HCT116 (cell line): ENCODE measurements around the gene HOXD10.

Experiments used
- EZH2 ChIP-seq: fragments of 200-600 bp; sonication (generic); IDR thresholded peaks from 2 replicates; pipeline ENCODE4 v1.6.1; 2017; ENCODE audit warnings: antibody characterized with exemption, mixed run types
- JUND ChIP-seq: IDR thresholded peaks from 2 replicates; pipeline ENCODE4 v1.6.1; 2012
- MAX ChIP-seq: IDR thresholded peaks from 2 replicates; pipeline ENCODE4 v1.6.1; 2012
- POLR2A ChIP-seq: IDR thresholded peaks from 2 replicates; pipeline ENCODE4 v1.7.0; 2011; ENCODE audit warnings: borderline replicate concordance; ENCODE audit not compliant: insufficient read depth, insufficient read length; ENCODE audit errors: extremely low read depth
- SIN3A ChIP-seq: IDR thresholded peaks from 2 replicates; pipeline ENCODE4 v1.6.1; 2012; ENCODE audit warnings: low read depth
- SRF ChIP-seq: IDR thresholded peaks from 2 replicates; pipeline ENCODE4 v1.6.1; 2012; ENCODE audit warnings: low read depth
- YY1 ChIP-seq: IDR thresholded peaks from 2 replicates; pipeline ENCODE4 v1.6.1; 2011; ENCODE audit warnings: low read length, low read depth, moderate library complexity, mild to moderate bottlenecking; ENCODE audit not compliant: insufficient replicate concordance; ENCODE audit errors: extremely low read depth
- ZFX ChIP-seq: fragments of 450-650 bp; IDR thresholded peaks from 2 replicates; pipeline ENCODE4 v1.6.1; 2017
- TF ChIP-seq, protein P1 (sequence below), 3 experiments: fragments of 200-600 bp in 1 of 3; sonication (generic) in 1 of 3; IDR thresholded peaks in 2 of 3; conservative IDR thresholded peaks in 1 of 3; 2 replicates each; pipeline ENCODE4 v1.5.1; 2012 to 2017; ENCODE audit warnings: low read depth in 2 of 3, low read length in 2 of 3, antibody characterized with exemption in 1 of 3, borderline replicate concordance in 1 of 3, control low read depth in 1 of 3, mild to moderate bottlenecking in 1 of 3, mixed read lengths in 1 of 3, mixed run types in 1 of 3, moderate library complexity in 1 of 3; ENCODE audit not compliant: insufficient read depth in 1 of 3

DNA sequence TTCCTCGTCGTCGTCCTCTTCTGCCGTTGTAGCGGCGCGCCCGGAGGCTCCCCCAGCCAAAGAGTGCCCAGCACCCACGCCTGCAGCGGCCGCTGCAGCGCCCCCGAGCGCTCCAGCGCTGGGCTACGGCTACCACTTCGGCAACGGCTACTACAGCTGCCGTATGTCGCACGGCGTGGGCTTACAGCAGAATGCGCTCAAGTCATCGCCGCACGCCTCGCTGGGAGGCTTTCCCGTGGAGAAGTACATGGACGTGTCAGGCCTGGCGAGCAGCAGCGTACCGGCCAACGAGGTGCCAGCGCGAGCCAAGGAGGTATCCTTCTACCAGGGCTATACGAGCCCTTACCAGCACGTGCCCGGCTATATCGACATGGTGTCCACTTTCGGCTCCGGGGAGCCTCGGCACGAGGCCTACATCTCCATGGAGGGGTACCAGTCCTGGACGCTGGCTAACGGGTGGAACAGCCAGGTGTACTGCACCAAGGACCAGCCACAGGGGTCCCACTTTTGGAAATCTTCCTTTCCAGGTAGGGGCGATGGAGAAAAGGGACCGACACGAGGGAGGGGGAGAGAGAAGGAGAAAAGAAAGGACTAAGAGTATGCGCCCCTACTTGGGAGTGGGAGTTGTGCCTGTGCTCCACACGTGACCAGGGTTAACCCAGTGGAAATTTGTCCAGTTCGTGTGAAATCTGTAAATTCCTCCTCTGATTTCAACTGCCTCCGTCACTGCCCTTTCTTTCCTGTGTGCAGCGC is 23.3 kb upstream of the HOXD10 start:
- TF ChIP-seq, protein P1, sequence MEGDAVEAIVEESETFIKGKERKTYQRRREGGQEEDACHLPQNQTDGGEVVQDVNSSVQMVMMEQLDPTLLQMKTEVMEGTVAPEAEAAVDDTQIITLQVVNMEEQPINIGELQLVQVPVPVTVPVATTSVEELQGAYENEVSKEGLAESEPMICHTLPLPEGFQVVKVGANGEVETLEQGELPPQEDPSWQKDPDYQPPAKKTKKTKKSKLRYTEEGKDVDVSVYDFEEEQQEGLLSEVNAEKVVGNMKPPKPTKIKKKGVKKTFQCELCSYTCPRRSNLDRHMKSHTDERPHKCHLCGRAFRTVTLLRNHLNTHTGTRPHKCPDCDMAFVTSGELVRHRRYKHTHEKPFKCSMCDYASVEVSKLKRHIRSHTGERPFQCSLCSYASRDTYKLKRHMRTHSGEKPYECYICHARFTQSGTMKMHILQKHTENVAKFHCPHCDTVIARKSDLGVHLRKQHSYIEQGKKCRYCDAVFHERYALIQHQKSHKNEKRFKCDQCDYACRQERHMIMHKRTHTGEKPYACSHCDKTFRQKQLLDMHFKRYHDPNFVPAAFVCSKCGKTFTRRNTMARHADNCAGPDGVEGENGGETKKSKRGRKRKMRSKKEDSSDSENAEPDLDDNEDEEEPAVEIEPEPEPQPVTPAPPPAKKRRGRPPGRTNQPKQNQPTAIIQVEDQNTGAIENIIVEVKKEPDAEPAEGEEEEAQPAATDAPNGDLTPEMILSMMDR (IDR thresholded peaks at IDR 0.05 in 2 of 3, conservative IDR thresholded peaks at IDR 0.05 in 1 of 3; ENCODE audit: borderline replicate concordance in 1 of 3, insufficient read depth in 1 of 3, low read depth in 2 of 3, low read length in 2 of 3) = no peak
- TF ChIP-seq SIN3A (no peak), EZH2 (no peak), YY1 (no peak), ZFX (no peak), SRF (no peak), MAX (no peak), JUND (no peak), POLR2A (no peak)
